ENCODE results near the gene SCMH1. TPM values are rescaled to one million over a fixed set of nuclear protein-coding genes. Genes with fewer than 3 reads are reported as not detected.

The SCMH1 gene
- total RNA-seq, 3 donors from 2014 or later: 37.0 to 93.4 (median 53.4) TPM

GRCh38 chr1:41164727-41165126 lies 77.4 kb downstream of the SCMH1 start:
- H3K36me3 ChIP-seq: no peaks in the 10 kb centered on the region
- peaks cover 0 to 8% of the 10 kb centered on the region in 2 donors for H3K9me3 ChIP-seq
- H3K27me3 ChIP-seq: no peaks in the 10 kb centered on the region
- DNase-seq (ENCODE audit: low spot score in 2 of 2): no peak
- no peak overlapping the region for H3K4me3 ChIP-seq
- no peak for TF ChIP-seq CTCF (IDR thresholded peaks at IDR 0.05)
- TF ChIP-seq POLR2A (IDR thresholded peaks at IDR 0.05): no peak
- no peak for TF ChIP-seq POLR2AphosphoS5 (IDR thresholded peaks at IDR 0.05)
- H3K27ac ChIP-seq: no peak overlapping the region
- no peaks in the 10 kb centered on the region for H3K4me1 ChIP-seq
- intact Hi-C loops (cut with DNase I; ENCODE audit: low total_unique reads): no loop called here

DNA sequence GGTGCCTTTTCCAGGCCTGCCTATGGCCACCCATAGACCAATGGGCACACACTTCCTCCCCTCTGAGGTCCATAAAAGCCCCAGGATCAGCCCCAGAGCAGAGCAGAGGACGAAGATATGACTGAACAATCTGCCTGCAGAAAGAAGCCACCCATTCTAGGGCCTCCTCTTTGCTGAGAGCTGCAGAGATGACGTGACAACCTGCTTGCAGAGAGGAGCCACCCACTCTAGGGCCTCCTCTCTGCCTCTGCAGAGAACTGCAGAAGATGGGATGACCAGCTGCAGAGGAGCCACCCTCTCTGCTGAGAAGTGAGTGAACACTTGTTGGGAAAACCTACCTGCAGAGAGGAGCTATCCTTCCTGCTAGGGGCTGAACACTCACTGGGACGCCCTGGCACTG lies 79.7 kb downstream of the SCMH1 start:
- no peak for TF ChIP-seq POLR2AphosphoS5 (IDR thresholded peaks at IDR 0.05)
- no peak for TF ChIP-seq CTCF (IDR thresholded peaks at IDR 0.05)
- no peak for TF ChIP-seq POLR2A (IDR thresholded peaks at IDR 0.05)
- no peaks in the 10 kb centered on the region for H3K9me3 ChIP-seq
- no peaks in the 10 kb centered on the region for H3K36me3 ChIP-seq
- no peaks in the 10 kb centered on the region for H3K27me3 ChIP-seq
- DNase-seq (ENCODE audit: low spot score in 2 of 2): no peak
- no peak overlapping the region for H3K27ac ChIP-seq
- H3K4me3 ChIP-seq: no peak overlapping the region
- H3K4me1 ChIP-seq: no peaks in the 10 kb centered on the region
- intact Hi-C loops (cut with DNase I; ENCODE audit: low total_unique reads): no loop called here

GRCh38 chr1:41161846-41162245 lies 80.3 kb downstream of the SCMH1 start:
- Histone ChIP-seq H3K4me3 (no peak overlapping the region), H3K4me1 (no peaks in the 10 kb centered on the region), H3K9me3 (no peaks in the 10 kb centered on the region), H3K36me3 (no peaks in the 10 kb centered on the region), H3K27ac (no peak overlapping the region), H3K27me3 (no peaks in the 10 kb centered on the region)
- no peak for DNase-seq (ENCODE audit: low spot score in 2 of 2)
- intact Hi-C loops (cut with DNase I; ENCODE audit: low total_unique reads): no loop called here
- no peak for TF ChIP-seq POLR2A (IDR thresholded peaks at IDR 0.05)
- no peak for TF ChIP-seq CTCF (IDR thresholded peaks at IDR 0.05)
- no peak for TF ChIP-seq POLR2AphosphoS5 (IDR thresholded peaks at IDR 0.05)

- H3K27me3 ChIP-seq: no peaks in the 10 kb centered on the region
- H3K27ac ChIP-seq: no peak overlapping the region
- no peaks in the 10 kb centered on the region for H3K4me1 ChIP-seq
- H3K4me3 ChIP-seq: no peak overlapping the region
- TF ChIP-seq CTCF (IDR thresholded peaks at IDR 0.05) (no peak), POLR2AphosphoS5 (IDR thresholded peaks at IDR 0.05) (no peak), POLR2A (IDR thresholded peaks at IDR 0.05) (no peak)
- no peaks in the 10 kb centered on the region for H3K36me3 ChIP-seq
- no peak for DNase-seq (ENCODE audit: low spot score in 2 of 2)
- intact Hi-C loops (cut with DNase I; ENCODE audit: low total_unique reads): no loop called here
- H3K9me3 ChIP-seq: no peaks in the 10 kb centered on the region
Observed at GRCh38 chr1:41160498-41161110, 81.5 kb downstream of the SCMH1 start.

- Histone ChIP-seq H3K9me3 (no peaks in the 10 kb centered on the region), H3K4me3 (no peak overlapping the region), H3K4me1 (no peaks in the 10 kb centered on the region), H3K27me3 (no peaks in the 10 kb centered on the region), H3K27ac (no peak overlapping the region), H3K36me3 (no peaks in the 10 kb centered on the region)
- TF ChIP-seq POLR2AphosphoS5 (IDR thresholded peaks at IDR 0.05) (no peak), POLR2A (IDR thresholded peaks at IDR 0.05) (no peak), CTCF (IDR thresholded peaks at IDR 0.05) (no peak)
- DNase-seq (ENCODE audit: low spot score in 2 of 2): no peak
- intact Hi-C loops (cut with DNase I; ENCODE audit: low total_unique reads): no loop called here
Observed at GRCh38 chr1:41158966-41159365, 83.1 kb downstream of the SCMH1 start.

Data from breast epithelium (tissue), 4 donors.